ENCODE results near the gene LCNL1. TPM values are rescaled to one million over a fixed set of nuclear protein-coding genes. Genes with fewer than 3 reads are reported as not detected.

LCNL1 gene
- total and polyA plus RNA-seq, 2 experiments from 2014 or later, result 0.13 to 0.47 TPM

DNA sequence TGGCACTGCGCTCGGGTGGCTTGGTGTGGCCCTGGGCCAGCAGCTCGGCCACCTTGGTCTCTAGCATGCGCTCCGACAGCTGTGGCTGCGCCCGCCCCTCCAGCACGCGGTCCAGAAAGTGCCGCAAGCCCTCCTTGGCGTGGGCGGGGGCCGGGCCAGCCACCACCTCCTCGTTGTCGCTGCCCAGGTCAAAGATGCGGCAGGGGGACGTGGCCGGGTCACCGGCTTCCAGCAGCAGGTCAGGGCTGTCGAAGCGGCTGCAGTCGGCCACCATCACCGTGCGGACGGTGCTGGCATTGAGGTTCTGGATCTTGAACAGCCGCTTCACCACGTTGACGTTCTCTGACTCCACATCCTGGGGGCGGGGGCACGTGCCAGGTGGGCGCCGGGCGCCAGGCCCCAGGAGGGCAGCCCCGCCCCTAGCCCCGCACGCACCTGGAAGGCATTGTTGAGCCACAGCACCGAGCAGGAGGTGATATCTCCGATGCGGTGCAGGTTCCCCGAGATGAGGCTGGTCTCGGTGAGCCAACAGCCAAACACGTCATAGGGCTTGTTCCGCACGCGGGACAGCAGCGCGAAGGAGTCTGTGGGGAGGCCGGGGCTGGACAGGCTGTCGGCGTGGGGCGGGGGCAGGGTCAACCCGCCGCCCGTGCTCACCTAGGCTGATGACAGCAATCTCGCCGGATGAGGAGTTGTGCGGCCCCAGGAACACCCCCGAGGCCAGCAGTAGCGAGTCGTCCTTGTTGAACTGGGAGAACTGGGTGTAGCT is 40.5 kb upstream of the LCNL1 start:
- H3K36me3 ChIP-seq (replicated peaks; ENCODE audit: insufficient read depth, low read depth), result no peaks in the 10 kb centered on the region
- TF ChIP-seq EZH2 (IDR thresholded peaks at IDR 0.05; ENCODE audit: borderline replicate concordance), result no peak
- TF ChIP-seq CTCF (IDR thresholded peaks at IDR 0.05; ENCODE audit: poor library complexity), result no peak
- no peak for TF ChIP-seq EZH2phosphoT487 (IDR thresholded peaks at IDR 0.05; ENCODE audit: low read depth, severe bottlenecking, unreplicated experiment)
- no peaks in the 10 kb centered on the region for H3K9me3 ChIP-seq (ENCODE audit: low read depth)
- H3K27me3 ChIP-seq, result no peaks in the 10 kb centered on the region
- no peak for DNase-seq (ENCODE audit: low spot score)
- no peaks in the 10 kb centered on the region for H3K9me2 ChIP-seq (replicated peaks; ENCODE audit: insufficient read depth)
- no peak overlapping the region for H3K4me3 ChIP-seq
- H2AFZ ChIP-seq, result no peak overlapping the region
- peak overlapping the region; percentile 98 for H3K4me2 ChIP-seq
- H4K20me1 ChIP-seq (ENCODE audit: insufficient read depth, poor library complexity, severe bottlenecking), result peaks cover 4% of the 10 kb centered on the region
- peaks cover 12% of the 10 kb centered on the region for H3K4me1 ChIP-seq (ENCODE audit: insufficient read depth)
- WGBS (ENCODE audit: low lambda C conversion rate, missing lambda C conversion rate), result 98% methylated on average over 54 of the region's 60 CpGs
- peaks cover 24% of the 10 kb centered on the region for H3K79me2 ChIP-seq
- H3K27ac ChIP-seq, result no peak overlapping the region

GRCh38 chr9:136942881-136943230 is 39.9 kb upstream of the LCNL1 start:
- H3K4me2 ChIP-seq, result peak overlapping the region; percentile 98
- TF ChIP-seq EZH2 (IDR thresholded peaks at IDR 0.05; ENCODE audit: borderline replicate concordance), result no peak
- H3K79me2 ChIP-seq, result peaks cover 24% of the 10 kb centered on the region
- H3K27me3 ChIP-seq, result no peaks in the 10 kb centered on the region
- H3K9me2 ChIP-seq (replicated peaks; ENCODE audit: insufficient read depth), result no peaks in the 10 kb centered on the region
- no peaks in the 10 kb centered on the region for H3K36me3 ChIP-seq (replicated peaks; ENCODE audit: insufficient read depth, low read depth)
- 98% methylated on average over 15 of the region's 16 CpGs for WGBS (ENCODE audit: low lambda C conversion rate, missing lambda C conversion rate)
- H3K9me3 ChIP-seq (ENCODE audit: low read depth), result no peaks in the 10 kb centered on the region
- DNase-seq (ENCODE audit: low spot score), result no peak
- H3K4me3 ChIP-seq, result no peak overlapping the region
- no peak overlapping the region for H2AFZ ChIP-seq
- H3K4me1 ChIP-seq (ENCODE audit: insufficient read depth), result peaks cover 12% of the 10 kb centered on the region
- H4K20me1 ChIP-seq (ENCODE audit: insufficient read depth, poor library complexity, severe bottlenecking), result peaks cover 4% of the 10 kb centered on the region
- H3K27ac ChIP-seq, result no peak overlapping the region

DNA sequence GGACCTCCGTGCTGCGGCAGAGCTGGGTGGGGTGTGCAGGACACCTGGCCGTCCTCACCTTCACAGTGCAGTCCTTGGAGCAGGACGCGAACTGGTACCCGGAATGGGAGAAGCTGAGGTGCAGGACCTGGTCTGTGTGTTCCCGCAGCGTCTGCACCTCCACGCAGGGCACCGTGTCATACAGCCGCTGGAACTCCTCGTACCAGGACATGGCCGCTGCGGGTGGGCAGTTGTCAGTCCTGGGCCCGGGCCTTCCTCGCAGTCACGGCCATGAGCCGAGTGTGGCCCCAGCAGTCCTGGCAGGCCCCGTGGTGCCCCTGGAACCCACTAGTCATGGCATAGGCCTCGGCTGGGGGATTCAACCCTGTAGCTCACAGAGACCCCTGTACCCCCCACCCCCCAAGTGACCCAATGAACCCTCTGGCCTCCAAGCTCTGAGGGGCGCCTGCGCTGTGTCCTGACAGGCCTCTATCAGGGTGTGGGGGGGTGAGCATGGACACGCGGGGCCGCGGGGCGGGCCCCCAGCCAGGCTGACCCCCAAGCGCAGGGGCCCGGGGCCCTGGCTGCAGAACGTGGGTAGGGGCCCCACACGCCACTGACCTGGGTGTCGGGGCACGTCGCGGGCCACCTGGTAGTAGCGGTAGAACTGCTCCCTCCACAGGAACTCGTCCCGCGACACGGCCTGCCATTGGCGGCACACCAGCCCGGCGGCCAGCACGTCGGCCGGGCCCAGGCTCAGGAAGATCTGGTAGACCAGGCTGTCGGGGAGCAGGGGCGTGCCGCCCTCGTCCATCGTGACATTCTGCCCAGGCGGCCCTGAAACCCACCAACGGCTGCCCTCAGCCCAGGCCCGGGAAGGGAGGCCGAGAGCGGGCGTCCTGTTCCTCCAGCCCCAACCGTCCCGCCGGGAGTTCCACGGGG is 39.2 kb upstream of the LCNL1 start:
- Histone ChIP-seq H3K36me3 (replicated peaks; ENCODE audit: insufficient read depth, low read depth) (no peaks in the 10 kb centered on the region), H3K9me3 (ENCODE audit: low read depth) (no peaks in the 10 kb centered on the region), H3K4me1 (ENCODE audit: insufficient read depth) (peaks cover 12% of the 10 kb centered on the region), H3K27me3 (no peaks in the 10 kb centered on the region), H3K79me2 (peaks cover 24% of the 10 kb centered on the region), H3K4me2 (peak overlapping the region; percentile 98), H3K27ac (peak overlapping the region; percentile 95), H3K9me2 (replicated peaks; ENCODE audit: insufficient read depth) (no peaks in the 10 kb centered on the region), H2AFZ (peak overlapping the region; percentile 41), H4K20me1 (ENCODE audit: insufficient read depth, poor library complexity, severe bottlenecking) (peaks cover 4% of the 10 kb centered on the region), H3K4me3 (peak overlapping the region; percentile 80)
- DNase-seq (ENCODE audit: low spot score), result peak; percentile 64
- WGBS (ENCODE audit: low lambda C conversion rate, missing lambda C conversion rate), result 28% methylated on average over 54 of the region's 61 CpGs
- TF ChIP-seq CTCF (IDR thresholded peaks at IDR 0.05; ENCODE audit: poor library complexity), result no peak
- no peak for TF ChIP-seq EZH2phosphoT487 (IDR thresholded peaks at IDR 0.05; ENCODE audit: low read depth, severe bottlenecking, unreplicated experiment)

- no peaks in the 10 kb centered on the region for H3K27me3 ChIP-seq
Measured at GRCh38 chr9:136944212-136944518, 38.6 kb upstream of the LCNL1 start.

More at GRCh38 chr9:136944212-136944518, 38.6 kb upstream of the LCNL1 start:
- peak overlapping the region; percentile 98 for H3K4me2 ChIP-seq
- DNase-seq (ENCODE audit: low spot score), result peak; percentile 86
- peaks cover 24% of the 10 kb centered on the region for H3K79me2 ChIP-seq
- WGBS (ENCODE audit: low lambda C conversion rate, missing lambda C conversion rate), result 2% methylated on average over 11 of the region's 45 CpGs
- H4K20me1 ChIP-seq (ENCODE audit: insufficient read depth, poor library complexity, severe bottlenecking), result peaks cover 4% of the 10 kb centered on the region
- H3K9me2 ChIP-seq (replicated peaks; ENCODE audit: insufficient read depth), result no peaks in the 10 kb centered on the region
- no peak for TF ChIP-seq EZH2phosphoT487 (IDR thresholded peaks at IDR 0.05; ENCODE audit: low read depth, severe bottlenecking, unreplicated experiment)
- TF ChIP-seq CTCF (IDR thresholded peaks at IDR 0.05; ENCODE audit: poor library complexity), result peak; percentile 9
- peak overlapping the region; percentile 80 for H3K4me3 ChIP-seq
- peak overlapping the region; percentile 95 for H3K27ac ChIP-seq
- no peaks in the 10 kb centered on the region for H3K36me3 ChIP-seq (replicated peaks; ENCODE audit: insufficient read depth, low read depth)
- H3K4me1 ChIP-seq (ENCODE audit: insufficient read depth), result peaks cover 17% of the 10 kb centered on the region
- H3K9me3 ChIP-seq (ENCODE audit: low read depth), result no peaks in the 10 kb centered on the region
- H2AFZ ChIP-seq, result peak overlapping the region; percentile 41

Data from hepatocyte (in vitro differentiated cells).